IMR-90 (cell line): Measurements from ENCODE around the gene SENP6. TPM values are rescaled to one million over a fixed set of nuclear protein-coding genes. Genes with fewer than 3 reads are reported as not detected.
A peak's percentile ranks its signal among the peaks of the same experiment; 100 is the strongest.

ENCODE experiments used
- ATAC-seq: fragments of 200-7000 bp; cut with Tn5 transposase; 2 replicates; pipeline ENCODE4 v1.9.1; 2020; ENCODE audit warnings: low read depth, mild to moderate bottlenecking, moderate library complexity
- BruUV-seq: library from RNA; stranded (reverse); fragments of 400-500 nt; replicated peaks from 2 replicates; lab custom pipeline; 2021; lab: Mats Ljungman, UMichigan
- CTCF ChIA-PET: fragments of 300-600 bp; formaldehyde crosslinking; extraction: SDS; loops from one replicate; lab custom pipeline; 2021; ENCODE audit warnings: antibody characterized with exemption; lab: Yijun Ruan, JAX
- POLR2A ChIA-PET: fragments of 300-600 bp; sonication (Branson Sonifier 250); formaldehyde crosslinking; loops from one replicate; lab custom pipeline; 2022; ENCODE audit warnings: antibody characterized with exemption; ENCODE audit not compliant: unreplicated experiment; lab: Charles Lee
- DNase-seq: peaks from one replicate; pipeline ENCODE4 v3.0.0; 2013
- H2AFZ ChIP-seq: replicated peaks from 2 replicates; pipeline ENCODE3; 2013; ENCODE audit warnings: low read length, mild to moderate bottlenecking; ENCODE audit not compliant: poor library complexity
- H2AK5ac ChIP-seq: 2 replicates; pipeline ENCODE4 v1.6.1; 2013; ENCODE audit warnings: low read depth, low read length, inconsistent platforms
- H2AK9ac ChIP-seq: replicated peaks from 2 replicates; pipeline ENCODE3; 2013; ENCODE audit warnings: mild to moderate bottlenecking, low read depth, low read length, moderate library complexity; ENCODE audit not compliant: poor library complexity
- H2BK120ac ChIP-seq: 2 replicates; pipeline ENCODE4 v1.6.1; 2013; ENCODE audit warnings: low read depth, low read length, inconsistent platforms
- H2BK15ac ChIP-seq: 3 replicates; pipeline ENCODE4 v1.6.1; 2013; ENCODE audit warnings: low read depth, low read length, inconsistent platforms
- H2BK20ac ChIP-seq: 2 replicates; pipeline ENCODE4 v1.6.1; 2013; ENCODE audit warnings: low read depth, mild to moderate bottlenecking, inconsistent platforms, low read length, moderate library complexity
- H2BK5ac ChIP-seq: 2 replicates; pipeline ENCODE4 v1.6.1; 2013; ENCODE audit warnings: mild to moderate bottlenecking, low read depth, low read length, inconsistent platforms; ENCODE audit not compliant: poor library complexity, severe bottlenecking
- H3K14ac ChIP-seq: replicated peaks from 2 replicates; pipeline ENCODE4 v1.6.1; 2013; ENCODE audit warnings: low read depth, low read length, inconsistent platforms
- H3K18ac ChIP-seq: 2 replicates; pipeline ENCODE4 v1.6.1; 2013; ENCODE audit warnings: low read depth, low read length, control low read depth
- H3K23ac ChIP-seq: 2 replicates; pipeline ENCODE4 v1.6.1; 2013; ENCODE audit warnings: low read depth, low read length, inconsistent platforms
- H3K27ac ChIP-seq: 2 replicates; pipeline ENCODE4 v1.5.1; 2013; ENCODE audit warnings: mild to moderate bottlenecking, control low read depth, low read length; ENCODE audit not compliant: insufficient read depth
- H3K27me3 ChIP-seq: 2 replicates; pipeline ENCODE4 v1.6.1; 2013; ENCODE audit warnings: low read length; ENCODE audit not compliant: control insufficient read depth, insufficient read depth
- H3K36me3 ChIP-seq: 2 replicates; pipeline ENCODE4 v1.6.1; 2013; ENCODE audit warnings: low read length, mixed read lengths; ENCODE audit not compliant: control insufficient read depth, insufficient read depth
- H3K4ac ChIP-seq: 2 replicates; pipeline ENCODE4 v1.6.1; 2013; ENCODE audit warnings: low read depth, low read length, inconsistent platforms
- H3K4me1 ChIP-seq: 2 replicates; pipeline ENCODE4 v1.6.1; 2013; ENCODE audit warnings: low read length, mixed read lengths; ENCODE audit not compliant: control insufficient read depth, insufficient read depth
- H3K4me2 ChIP-seq: 2 replicates; pipeline ENCODE4 v1.6.1; 2013; ENCODE audit warnings: low read depth, mild to moderate bottlenecking, control low read depth, low read length, moderate library complexity
- H3K4me3 ChIP-seq: 2 replicates; pipeline ENCODE4 v1.5.1; 2013; ENCODE audit warnings: low read depth, mild to moderate bottlenecking, control low read depth, low read length, moderate library complexity; ENCODE audit not compliant: insufficient read depth
- H3K56ac ChIP-seq: 2 replicates; pipeline ENCODE4 v1.6.1; 2013; ENCODE audit warnings: low read length, inconsistent platforms; ENCODE audit not compliant: insufficient read depth; ENCODE audit errors: extremely low read depth
- H3K79me1 ChIP-seq, 2 experiments: 2 replicates each; pipeline ENCODE4 v1.6.1; 2013; ENCODE audit warnings: low read length in 2 of 2, inconsistent platforms in 1 of 2, low read depth in 1 of 2
- H3K9ac ChIP-seq: 2 replicates; pipeline ENCODE4 v1.6.1; 2013; ENCODE audit warnings: low read depth, low read length, control low read depth
- H3K9me1 ChIP-seq: 2 replicates; pipeline ENCODE4 v1.6.1; 2013; ENCODE audit warnings: low read length, inconsistent platforms; ENCODE audit not compliant: insufficient read depth
- H3K9me3 ChIP-seq: 2 replicates; pipeline ENCODE4 v1.6.1; 2013; ENCODE audit warnings: low read length; ENCODE audit not compliant: control insufficient read depth, insufficient read depth
- H4K20me1 ChIP-seq: 2 replicates; pipeline ENCODE4 v1.6.1; 2013; ENCODE audit warnings: low read length, inconsistent platforms; ENCODE audit not compliant: insufficient read depth
- H4K5ac ChIP-seq: 2 replicates; pipeline ENCODE4 v1.6.1; 2013; ENCODE audit warnings: mild to moderate bottlenecking, low read depth, low read length, control low read depth
- H4K8ac ChIP-seq, 2 experiments: 2 replicates each; pipeline ENCODE4 v1.6.1; 2013; ENCODE audit warnings: low read depth in 2 of 2, low read length in 2 of 2, control low read depth in 1 of 2, inconsistent platforms in 1 of 2
- H4K91ac ChIP-seq: 2 replicates; pipeline ENCODE4 v1.6.1; 2013; ENCODE audit warnings: low read depth, low read length, inconsistent platforms; ENCODE audit not compliant: insufficient read depth
- RCOR1 ChIP-seq: IDR thresholded peaks from 2 replicates; pipeline ENCODE4 v1.6.1; 2012; ENCODE audit warnings: mild to moderate bottlenecking, low read length, improper control_type of control experiment; ENCODE audit not compliant: insufficient replicate concordance
- WGBS, 2 experiments: methylation state at CpG; one replicate each; pipeline versions ENCODE4 v1.1.5 to v1.1.7; 2013; ENCODE audit warnings: missing lambda C conversion rate in 2 of 2; ENCODE audit not compliant: insufficient read length in 1 of 2; ENCODE audit errors: extremely low coverage in 2 of 2; 5-methylcytosine and 5-hydroxymethylcytosine counted together
- dilution Hi-C: fragments of 300-500 bp; cut with HindIII; formaldehyde crosslinking; loops from one replicate; pipeline ENCODE4 v1.14.3; 2018; ENCODE audit warnings: low sequenced_read_pairs; ENCODE audit not compliant: unreplicated experiment
- in situ Hi-C: fragments of 300-500 bp; cut with MboI; formaldehyde crosslinking; loops from 3 replicates; pipeline ENCODE4 v1.14.3; 2019; ENCODE audit warnings: low sequenced_read_pairs, inconsistent platforms, mixed read lengths
- intact Hi-C: fragments of 100-400 bp; cut with micrococcal nuclease; formaldehyde crosslinking; loops from 2 replicates; pipeline ENCODE4 v1.10.0; 2022
- polyA plus RNA-seq, 3 experiments: library from polyadenylated mRNA; depleted of rRNA; stranded (reverse); fragments of >200 nt; gene quantifications; 2 replicates each; pipeline ENCODE4 v1.2.3, GENCODE V29; 2012; ENCODE audit warnings: low replicate concordance in 1 of 3
- total RNA-seq: library from RNA; depleted of rRNA; stranded (reverse); fragments of >200 nt; gene quantifications from 2 replicates; pipeline ENCODE4 v1.2.3, GENCODE V29; 2012

Gene SENP6
- total and polyA plus RNA-seq, 2 of the 4 experiments (the other 2 are of a cell fraction): 23.1 to 25.8 TPM

DNA sequence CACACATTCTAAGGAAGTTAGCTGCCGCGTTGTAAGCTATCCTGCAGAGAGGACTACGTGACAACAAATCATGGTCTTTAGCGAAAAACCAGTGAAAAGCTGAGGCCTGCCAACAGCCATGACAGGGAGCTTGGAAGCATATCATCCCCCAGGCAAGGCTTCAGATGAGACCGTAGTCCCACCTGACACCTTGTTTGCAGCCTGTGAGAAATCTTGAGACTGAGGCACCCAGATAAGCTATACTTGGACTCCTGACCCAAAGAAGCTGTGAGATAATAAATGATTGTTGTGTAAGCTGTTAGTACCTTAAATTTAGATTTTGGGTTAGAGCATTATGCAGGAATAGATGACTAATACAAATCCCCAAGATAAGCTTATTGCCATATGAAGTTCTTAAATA is 45.4 kb upstream of the SENP6 start:
- Histone ChIP-seq H3K79me1 (no peaks in the 10 kb centered on the region), H3K9me1 (0 out of 2 replicates have a peak, but pooled peaks cover 3% of the 10 kb centered on the region), H4K8ac (no peak overlapping the region), H3K4ac (no peak overlapping the region), H3K27me3 (no peaks in the 10 kb centered on the region; the same call in 1 of the 2 replicates), H3K18ac (no peak overlapping the region), H2BK20ac (no peak overlapping the region), H2BK15ac (no peak overlapping the region), H2BK5ac (no peak overlapping the region), H2AK9ac (no peak overlapping the region), H4K20me1 (no peaks in the 10 kb centered on the region), H4K5ac (no peak overlapping the region), H2AFZ (peak overlapping the region; percentile 74), H2BK120ac (no peak overlapping the region), H3K9me3 (no peaks in the 10 kb centered on the region), H3K14ac (no peak overlapping the region), H3K4me3 (no peak overlapping the region), H3K27ac (no peak overlapping the region), H3K4me2 (no peak overlapping the region), H3K56ac (no peak overlapping the region), H3K4me1 (0 out of 2 replicates have a peak, but pooled peaks cover 1% of the 10 kb centered on the region), H3K36me3 (no peaks in the 10 kb centered on the region), H3K23ac (no peak overlapping the region), H2AK5ac (no peak overlapping the region), H4K91ac (no peak overlapping the region), H3K9ac (no peak overlapping the region)
- no peak for TF ChIP-seq RCOR1
- intact Hi-C loops: no loop called here
- ATAC-seq (no peak), DNase-seq (no peak)
- ChIA-PET POLR2A (no interaction called here), CTCF (interaction anchor here (1.9 kb wide), 1 partner anchor 10 kb away, joined by 6 read pairs; no protein-coding TSS in a partner anchor)
- dilution Hi-C loops: no loop called here
- in situ Hi-C loops: no loop called here
- 80% methylated on average over 1 of the region's 5 CpGs; no CpG with 5 or more reads in 1 of the 2 experiments for WGBS, 2 experiments
- BruUV-seq: no TSS peak
